HG03095 (cell line): Measurements from ENCODE around the gene STARD9.
"Not testable (repeated sequence)": the region's sequence is repeated elsewhere in the genome, so short reads cannot be mapped to it uniquely, and the experiment has no call there.

ENCODE experiments used
- ATAC-seq: cut with Tn5 transposase; IDR thresholded peaks from one replicate; pipeline ENCODE4 v1.9.1; 2021; ENCODE audit warnings: moderate library complexity; ENCODE audit not compliant: unreplicated experiment

Gene STARD9

DNA sequence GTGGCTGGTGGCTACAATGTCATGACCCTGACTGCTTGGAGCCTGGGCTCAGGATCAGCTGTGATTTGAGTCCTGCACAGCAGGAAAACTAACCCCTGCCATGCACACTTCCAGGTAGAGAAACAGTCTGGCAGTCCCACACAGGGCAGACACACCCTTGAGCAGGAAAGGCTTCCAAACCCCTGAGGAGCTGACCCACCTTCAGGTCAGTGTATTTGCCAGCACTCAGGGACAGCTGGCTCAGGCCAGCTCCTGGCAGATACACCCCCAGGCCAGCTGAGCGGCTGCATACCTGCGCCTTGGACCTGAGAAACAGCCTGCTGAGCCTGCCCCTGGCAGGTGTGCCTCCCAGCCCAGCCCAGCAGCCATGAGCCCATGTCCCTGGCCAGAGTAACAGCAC, 183.7 kb downstream of the STARD9 start:
- no peak for ATAC-seq

DNA sequence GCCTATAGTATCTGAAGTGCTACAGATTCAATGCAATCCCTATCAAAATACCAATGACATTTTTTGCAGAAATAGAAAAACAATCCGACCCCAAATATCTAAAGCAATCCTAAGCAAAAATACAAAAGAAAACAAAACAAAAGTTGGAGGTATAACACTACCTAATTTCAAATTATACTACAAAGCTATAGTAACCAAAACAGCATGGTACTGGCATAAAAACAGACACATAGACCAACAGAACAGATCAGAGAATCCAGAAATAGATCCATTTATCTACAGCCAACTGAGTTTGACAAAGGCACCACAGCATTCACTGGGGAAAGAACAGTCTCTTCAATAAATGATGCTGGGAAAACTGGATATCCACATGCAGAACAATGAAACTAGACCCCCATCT, 185.4 kb downstream of the STARD9 start:
- ATAC-seq: no peak

DNA sequence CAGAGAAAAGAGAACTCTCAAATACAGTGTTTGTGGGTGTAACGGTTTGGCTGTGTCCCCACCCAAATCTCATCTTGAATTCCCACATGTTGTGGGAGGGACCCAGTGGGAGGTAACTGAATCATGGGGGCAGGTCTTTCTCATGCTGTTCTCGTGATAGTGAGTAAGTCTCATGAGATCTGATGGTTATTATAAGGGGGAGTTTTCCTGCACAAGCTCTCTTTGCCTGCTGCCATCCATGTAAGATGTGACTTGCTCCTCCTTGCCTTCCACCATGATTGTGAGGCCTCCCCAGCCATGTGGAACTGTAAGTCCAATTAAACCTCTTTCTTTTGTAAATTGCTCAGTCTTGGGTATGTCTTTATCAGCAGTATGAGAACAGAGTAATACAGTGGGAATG, 186.4 kb downstream of the STARD9 start:
- not testable (repeated sequence) for ATAC-seq

DNA sequence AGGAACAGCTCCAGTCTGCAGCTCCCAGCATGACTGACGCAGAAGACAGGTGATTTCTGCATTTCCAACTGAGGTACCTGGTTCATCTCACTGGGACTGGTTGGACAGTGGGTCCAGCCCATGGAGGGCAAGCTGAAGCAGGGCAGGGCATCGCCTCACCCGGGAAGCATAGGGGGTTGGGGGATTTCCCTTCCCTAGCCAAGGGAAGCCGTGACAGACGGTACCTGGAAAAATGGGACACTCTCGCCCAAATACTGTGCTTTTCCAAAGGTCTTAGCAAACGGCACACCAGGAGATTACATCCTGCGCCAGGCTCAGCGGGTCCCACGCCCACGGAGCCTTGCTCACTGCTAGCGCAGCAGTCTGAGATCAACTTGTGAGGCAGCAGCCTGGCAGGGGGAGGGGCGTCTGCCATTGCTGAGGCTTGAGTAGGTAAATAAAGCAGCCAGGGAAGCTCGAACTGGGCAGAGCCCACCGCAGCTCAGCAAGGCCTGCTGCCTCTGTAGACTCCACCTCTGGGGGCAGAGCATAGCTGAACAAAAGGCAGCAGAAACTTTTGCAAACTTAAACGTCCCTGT, 188.8 kb downstream of the STARD9 start:
- not testable (repeated sequence) for ATAC-seq

DNA sequence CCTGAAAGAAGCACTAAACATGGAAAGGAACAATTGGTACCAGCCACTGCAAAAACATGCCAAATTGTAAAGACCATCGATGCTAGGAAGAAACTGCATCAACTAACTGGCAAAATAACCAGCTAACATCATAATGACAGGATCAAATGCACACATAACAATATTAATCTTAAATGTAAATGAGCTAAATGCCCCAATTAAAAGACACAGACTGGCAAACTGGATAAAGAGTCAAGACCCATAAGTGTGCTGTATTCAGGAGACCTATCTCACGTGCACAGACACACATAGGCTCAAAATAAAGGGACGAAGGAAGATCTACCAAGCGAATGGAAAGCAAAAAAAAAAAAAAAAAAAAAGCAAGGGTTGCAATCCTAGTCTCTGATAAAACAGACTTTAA, 190.7 kb downstream of the STARD9 start:
- ATAC-seq: not testable (repeated sequence)
